Activated T-cell treated with anti-CD3 and anti-CD28 coated beads for 1 hour (primary cell): ENCODE measurements around the gene PXDN.

ENCODE experiments used
- DNase-seq: peaks from one replicate; pipeline ENCODE4 v3.0.0-alpha.2; 2020; ENCODE audit warnings: low read depth

The PXDN gene

DNA sequence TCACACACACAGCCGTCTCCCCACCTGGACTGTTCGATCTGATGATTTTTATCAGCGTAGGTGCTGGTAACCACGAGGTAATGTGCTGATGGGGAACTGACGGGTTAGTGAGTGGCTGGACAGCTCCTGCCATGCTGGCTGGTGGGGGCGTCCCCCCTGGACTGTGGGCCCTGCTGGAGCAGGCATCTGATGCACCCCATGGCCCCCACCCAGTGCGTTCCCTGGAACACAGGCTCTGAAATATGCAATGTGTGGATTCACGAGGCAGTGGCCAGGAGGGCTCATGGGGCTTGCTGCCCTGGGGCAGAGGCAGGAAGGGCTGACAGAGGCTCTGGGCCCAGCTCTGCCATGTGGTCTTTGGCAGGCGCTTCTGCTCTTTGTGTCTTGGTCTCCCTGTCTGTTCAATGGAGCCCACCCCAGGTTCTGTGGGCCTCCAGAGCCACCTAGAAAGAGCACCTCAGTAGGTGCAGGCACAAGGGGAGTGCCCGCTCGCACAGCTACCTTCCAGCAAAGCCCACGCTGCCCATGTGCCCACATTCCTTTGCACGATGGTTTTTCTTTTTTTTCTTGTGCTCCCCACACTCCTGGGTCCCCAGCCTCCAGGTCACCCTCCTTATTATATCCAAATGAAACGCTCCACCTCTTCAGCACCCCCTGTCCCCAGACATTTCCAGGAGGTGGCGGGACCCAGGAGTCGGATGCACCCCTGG, 10.3 kb upstream of the PXDN start:
- DNase-seq = no peak

GRCh38 chr2:1754046-1754445, 9.7 kb upstream of the PXDN start:
- DNase-seq = no peak

DNA sequence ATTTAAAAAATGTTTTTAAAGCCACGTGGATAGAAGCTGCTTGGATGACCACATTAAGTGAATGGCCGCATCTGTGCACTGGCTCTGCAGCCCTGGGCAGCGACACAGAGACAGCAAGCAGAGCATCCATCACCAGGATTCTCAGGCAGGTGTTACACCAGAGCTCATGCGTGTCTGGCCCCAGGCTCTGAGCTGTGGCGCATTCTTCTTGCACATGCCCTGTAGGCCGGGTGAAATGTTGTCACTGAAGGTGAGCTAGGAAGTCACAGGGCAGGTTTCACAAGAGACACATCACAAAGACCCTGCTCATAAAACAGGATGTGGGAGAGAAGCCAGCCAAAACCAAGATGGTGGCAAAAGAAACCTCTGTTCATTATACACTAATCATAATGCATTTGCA, 8.4 kb upstream of the PXDN start:
- no peak for DNase-seq

GRCh38 chr2:1751767-1752725, 7.7 kb upstream of the PXDN start:
- no peak for DNase-seq

- DNase-seq = peak; percentile 29
Measured at GRCh38 chr2:1750933-1751766, 6.8 kb upstream of the PXDN start.

DNA sequence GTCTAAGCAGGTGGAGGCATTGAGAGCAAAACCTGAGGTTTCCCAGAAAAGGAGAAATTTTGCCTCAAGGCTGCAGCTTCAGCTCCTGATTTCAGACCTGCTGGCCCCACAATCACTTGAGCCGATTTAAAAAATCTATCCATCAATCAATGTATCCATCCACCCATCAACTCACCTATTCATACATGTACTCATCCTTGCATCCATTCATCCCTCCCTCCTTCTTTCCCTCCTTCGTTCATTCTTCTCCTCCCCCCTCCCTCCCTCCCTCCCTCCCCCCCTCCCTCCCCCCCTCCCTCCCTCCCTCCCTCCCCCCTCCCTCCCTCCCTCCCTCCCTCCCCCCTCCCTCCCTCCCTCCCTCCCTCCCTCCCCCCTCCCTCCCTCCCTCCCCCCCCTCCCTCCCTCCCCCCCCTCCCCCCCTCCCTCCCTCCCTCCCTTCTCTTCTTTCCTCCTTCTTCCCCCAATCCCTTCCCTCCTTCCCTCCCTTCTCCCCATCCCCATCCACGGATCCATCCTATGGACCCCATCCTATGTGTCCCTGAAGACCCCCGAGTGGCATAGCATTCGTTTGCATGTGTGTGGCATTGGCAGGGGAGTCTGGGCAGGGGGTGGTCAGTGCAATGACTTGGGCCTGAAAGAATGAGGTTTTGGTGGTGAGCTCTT, 6.1 kb upstream of the PXDN start:
- DNase-seq = no peak

- DNase-seq = no peak
Measured at GRCh38 chr2:1749489-1750119, 5.3 kb upstream of the PXDN start.

- no peak for DNase-seq
Measured at GRCh38 chr2:1748741-1749488, 4.6 kb upstream of the PXDN start.

- DNase-seq = no peak
Measured at GRCh38 chr2:1748176-1748740, 3.9 kb upstream of the PXDN start.

- DNase-seq = no peak
Measured at GRCh38 chr2:1747065-1747941, 3.0 kb upstream of the PXDN start.

DNA sequence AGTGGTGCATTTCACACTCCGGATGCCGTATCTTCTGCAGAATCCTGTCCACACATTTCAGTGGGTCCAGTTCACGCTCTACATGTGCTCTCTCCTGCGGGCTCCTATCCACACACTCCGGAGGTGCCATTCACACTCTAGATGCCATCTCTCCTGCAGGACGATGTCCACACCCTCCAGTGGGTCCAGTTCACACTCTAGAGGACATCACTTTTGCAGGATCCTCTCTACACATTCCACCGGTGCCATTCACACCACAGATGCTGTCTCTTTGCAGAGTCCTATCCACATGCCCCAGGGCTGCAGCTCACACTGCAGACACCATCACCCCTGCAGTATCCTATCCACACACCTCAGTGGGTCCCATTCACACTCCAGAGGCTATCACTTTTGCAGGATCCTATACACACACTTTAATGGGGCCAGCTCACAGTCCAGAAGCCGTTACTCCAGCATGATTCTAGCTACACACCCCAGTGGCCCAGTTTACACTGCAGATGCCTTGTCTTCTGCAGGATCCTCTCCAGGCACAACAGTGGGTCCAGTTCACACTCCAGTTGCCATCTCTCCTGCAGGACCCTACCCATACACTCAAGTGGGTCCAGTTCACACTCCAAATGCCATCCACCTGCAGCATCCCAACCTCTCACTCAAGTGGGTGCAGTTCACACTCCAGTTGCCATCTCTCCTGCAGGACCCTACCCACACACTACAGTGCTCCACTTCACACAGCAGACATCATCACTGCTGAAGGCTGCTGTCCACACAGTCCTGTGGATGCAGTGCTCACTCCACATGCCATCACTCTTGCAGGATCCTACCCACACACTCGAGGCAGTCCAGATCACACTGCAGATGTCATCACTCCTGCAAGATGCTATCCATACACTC, 2.1 kb upstream of the PXDN start:
- DNase-seq = no peak

DNA sequence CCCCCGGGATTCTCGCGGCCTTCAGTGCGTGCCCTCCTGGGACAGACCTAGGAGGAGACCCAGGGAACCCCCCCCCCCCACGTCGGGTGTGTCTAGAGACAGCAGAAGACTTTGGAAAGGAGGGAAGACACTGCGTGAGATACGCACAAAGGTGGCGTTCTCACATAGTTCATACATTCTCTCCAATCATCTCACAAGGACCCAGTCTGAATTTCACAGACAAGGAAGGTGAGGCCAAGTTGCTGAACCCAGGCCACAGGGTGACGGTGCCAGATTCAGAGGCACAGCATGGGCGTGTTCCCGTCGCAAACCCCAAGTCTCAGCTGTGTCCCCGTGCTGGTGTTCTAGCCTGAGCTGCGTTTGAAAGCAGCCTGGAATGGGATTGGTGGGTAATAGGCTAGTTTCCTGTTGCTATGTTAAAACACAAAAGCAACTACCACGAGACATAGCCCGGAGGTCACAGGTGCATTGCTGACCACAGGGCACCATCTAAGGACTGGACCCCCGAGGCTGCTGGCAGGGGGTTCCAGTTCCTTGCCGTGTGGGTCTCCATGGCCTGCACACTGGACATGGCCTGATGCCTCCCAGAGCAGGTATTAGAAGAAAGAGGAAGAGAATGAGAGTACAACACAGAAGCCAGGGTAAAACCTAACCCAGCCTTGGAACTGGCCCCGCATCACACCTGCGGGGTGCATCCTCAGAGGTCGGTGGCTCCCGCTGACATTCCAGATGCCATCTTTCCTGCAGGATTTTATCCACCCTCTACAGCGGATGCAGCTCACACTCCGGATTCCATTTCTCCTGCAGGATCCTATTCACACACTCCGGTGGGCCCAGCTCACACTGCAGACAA, 1.1 kb upstream of the PXDN start:
- DNase-seq = no peak

DNA sequence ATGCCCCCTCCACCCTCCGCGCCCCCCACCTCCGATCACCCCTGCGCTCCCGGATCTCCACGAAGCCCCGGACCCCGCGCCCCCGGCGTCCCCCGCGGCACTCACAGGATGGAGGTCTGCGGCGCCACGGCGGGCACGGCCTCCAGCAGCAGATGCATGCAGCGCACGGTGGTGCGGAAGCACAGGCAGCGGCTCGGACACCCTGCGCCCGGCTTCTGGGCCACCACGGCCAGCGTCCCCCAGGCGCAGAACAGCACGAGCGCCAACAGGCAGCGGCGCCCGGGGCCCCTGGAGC, 217 bp downstream of the PXDN start:
- no peak for DNase-seq

GRCh38 chr2:1743396-1744150, 742 bp downstream of the PXDN start:
- no peak for DNase-seq

- DNase-seq = no peak
Measured at GRCh38 chr2:1742681-1743395, 1.5 kb downstream of the PXDN start.

DNA sequence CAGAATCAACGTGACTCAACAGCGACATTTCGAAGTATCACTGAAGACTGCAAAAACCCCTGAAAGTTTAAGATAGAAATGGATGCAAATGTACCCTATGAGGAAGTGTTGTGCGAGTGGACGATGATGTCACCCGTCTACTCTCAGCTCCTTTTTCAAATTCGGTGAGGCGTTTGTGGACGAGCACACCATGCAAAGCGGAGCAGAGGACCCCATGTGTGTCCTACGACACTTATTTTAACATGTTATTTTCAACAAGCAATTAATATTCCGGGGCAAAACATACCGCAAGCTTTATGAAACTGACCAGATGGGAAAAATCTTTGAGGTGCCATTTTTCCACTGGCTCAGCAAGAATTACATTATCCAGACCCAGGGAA, 2.0 kb downstream of the PXDN start:
- DNase-seq = no peak
